Neural cell (in vitro differentiated cells): Measurements from ENCODE around the gene PANK2.

Experiments used
- CTCF ChIP-seq: fragments of 450-650 bp; IDR thresholded peaks from 2 replicates; pipeline ENCODE4 v1.5.1; 2014; ENCODE audit warnings: antibody characterized with exemption, mild to moderate bottlenecking, moderate library complexity; ENCODE audit not compliant: poor library complexity, severe bottlenecking
- EP300 ChIP-seq: fragments of 450-650 bp; conservative IDR thresholded peaks from 2 replicates; pipeline ENCODE4 v1.6.1; 2014; ENCODE audit warnings: antibody characterized with exemption, mild to moderate bottlenecking, moderate library complexity; ENCODE audit not compliant: poor library complexity, severe bottlenecking
- EZH2 ChIP-seq: fragments of 200-600, 300-800 bp; shearing (Covaris generic), sonication (generic); IDR thresholded peaks from 2 replicates; pipeline ENCODE4 v1.6.1; 2014; ENCODE audit warnings: antibody characterized with exemption, low read length, borderline replicate concordance, mild to moderate bottlenecking; ENCODE audit not compliant: insufficient read depth, poor library complexity, severe bottlenecking
- MXI1 ChIP-seq: fragments of 450-650 bp; conservative IDR thresholded peaks from 2 replicates; pipeline ENCODE4 v1.6.1; 2014; ENCODE audit warnings: antibody characterized with exemption, mild to moderate bottlenecking; ENCODE audit not compliant: poor library complexity, severe bottlenecking
- POLR2AphosphoS5 ChIP-seq: IDR thresholded peaks from 2 replicates; pipeline ENCODE4 v1.6.1; 2012
- REST ChIP-seq: IDR thresholded peaks from 2 replicates; pipeline ENCODE4 v1.6.1; 2012; ENCODE audit warnings: borderline replicate concordance
- SMC3 ChIP-seq: fragments of 450-650 bp; conservative IDR thresholded peaks from 2 replicates; pipeline ENCODE4 v1.6.1; 2014; ENCODE audit warnings: antibody characterized with exemption, mild to moderate bottlenecking, moderate library complexity; ENCODE audit not compliant: poor library complexity

GRCh38 chr20:3842348-3842930 is 46.7 kb upstream of the PANK2 start:
- TF ChIP-seq CTCF (no peak), EZH2 (no peak), POLR2AphosphoS5 (no peak), REST (no peak), SMC3 (no peak), EP300 (no peak), MXI1 (no peak)
